VCaP (cell line): ENCODE results near the gene CCDC197.

Source experiments
- H3K27ac ChIP-seq: fragments of 450-650 bp; 2 replicates; pipeline ENCODE4 v1.5.1; 2017
- TF ChIP-seq, protein P1 (sequence below): fragments of 450-650 bp; conservative IDR thresholded peaks from 2 replicates; pipeline ENCODE4 v1.5.1; 2017; ENCODE audit warnings: mild to moderate bottlenecking, moderate library complexity

Gene CCDC197

DNA sequence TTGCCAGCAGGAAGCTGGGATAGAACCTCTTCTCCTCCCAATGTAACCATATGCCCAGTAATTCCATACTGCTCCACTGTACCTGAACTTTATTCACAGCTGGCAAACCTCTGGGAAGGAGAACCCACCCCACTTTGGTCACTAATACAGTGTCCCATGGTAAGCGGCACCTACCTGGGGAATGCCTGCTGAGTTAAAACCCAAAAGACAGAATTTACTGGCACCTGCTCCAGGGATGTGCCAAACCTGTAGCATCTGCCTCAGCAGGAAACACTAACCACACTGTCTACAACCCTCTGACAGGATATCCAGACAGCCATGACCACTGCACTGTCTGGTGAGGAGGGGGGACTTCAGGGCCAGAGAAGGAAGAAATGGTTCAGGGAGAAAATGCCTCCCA, 57.3 kb downstream of the CCDC197 start:
- TF ChIP-seq, protein P1, sequence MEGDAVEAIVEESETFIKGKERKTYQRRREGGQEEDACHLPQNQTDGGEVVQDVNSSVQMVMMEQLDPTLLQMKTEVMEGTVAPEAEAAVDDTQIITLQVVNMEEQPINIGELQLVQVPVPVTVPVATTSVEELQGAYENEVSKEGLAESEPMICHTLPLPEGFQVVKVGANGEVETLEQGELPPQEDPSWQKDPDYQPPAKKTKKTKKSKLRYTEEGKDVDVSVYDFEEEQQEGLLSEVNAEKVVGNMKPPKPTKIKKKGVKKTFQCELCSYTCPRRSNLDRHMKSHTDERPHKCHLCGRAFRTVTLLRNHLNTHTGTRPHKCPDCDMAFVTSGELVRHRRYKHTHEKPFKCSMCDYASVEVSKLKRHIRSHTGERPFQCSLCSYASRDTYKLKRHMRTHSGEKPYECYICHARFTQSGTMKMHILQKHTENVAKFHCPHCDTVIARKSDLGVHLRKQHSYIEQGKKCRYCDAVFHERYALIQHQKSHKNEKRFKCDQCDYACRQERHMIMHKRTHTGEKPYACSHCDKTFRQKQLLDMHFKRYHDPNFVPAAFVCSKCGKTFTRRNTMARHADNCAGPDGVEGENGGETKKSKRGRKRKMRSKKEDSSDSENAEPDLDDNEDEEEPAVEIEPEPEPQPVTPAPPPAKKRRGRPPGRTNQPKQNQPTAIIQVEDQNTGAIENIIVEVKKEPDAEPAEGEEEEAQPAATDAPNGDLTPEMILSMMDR: no peak
- H3K27ac ChIP-seq: peak overlapping the region; percentile 69

DNA sequence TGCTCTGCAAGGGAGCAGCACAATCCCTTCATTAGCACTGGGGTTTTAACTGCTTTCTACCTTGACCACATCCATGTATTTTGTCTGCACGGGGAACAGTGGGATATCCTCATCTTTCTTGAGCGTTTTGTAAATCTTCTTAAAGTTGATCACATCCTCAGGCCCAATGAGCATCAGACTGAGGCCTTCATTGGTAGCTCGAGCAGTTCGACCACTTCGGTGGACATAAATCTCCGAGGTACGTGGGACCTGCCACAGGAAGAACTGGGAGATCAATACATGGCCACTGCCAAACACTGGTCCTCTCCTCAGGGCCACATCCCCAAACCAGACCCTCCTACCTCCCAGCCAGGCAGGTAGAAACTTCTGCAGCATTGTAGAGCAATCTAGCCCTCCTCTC, 57.8 kb downstream of the CCDC197 start:
- TF ChIP-seq, protein P1: no peak
- H3K27ac ChIP-seq: peak overlapping the region; percentile 69

DNA sequence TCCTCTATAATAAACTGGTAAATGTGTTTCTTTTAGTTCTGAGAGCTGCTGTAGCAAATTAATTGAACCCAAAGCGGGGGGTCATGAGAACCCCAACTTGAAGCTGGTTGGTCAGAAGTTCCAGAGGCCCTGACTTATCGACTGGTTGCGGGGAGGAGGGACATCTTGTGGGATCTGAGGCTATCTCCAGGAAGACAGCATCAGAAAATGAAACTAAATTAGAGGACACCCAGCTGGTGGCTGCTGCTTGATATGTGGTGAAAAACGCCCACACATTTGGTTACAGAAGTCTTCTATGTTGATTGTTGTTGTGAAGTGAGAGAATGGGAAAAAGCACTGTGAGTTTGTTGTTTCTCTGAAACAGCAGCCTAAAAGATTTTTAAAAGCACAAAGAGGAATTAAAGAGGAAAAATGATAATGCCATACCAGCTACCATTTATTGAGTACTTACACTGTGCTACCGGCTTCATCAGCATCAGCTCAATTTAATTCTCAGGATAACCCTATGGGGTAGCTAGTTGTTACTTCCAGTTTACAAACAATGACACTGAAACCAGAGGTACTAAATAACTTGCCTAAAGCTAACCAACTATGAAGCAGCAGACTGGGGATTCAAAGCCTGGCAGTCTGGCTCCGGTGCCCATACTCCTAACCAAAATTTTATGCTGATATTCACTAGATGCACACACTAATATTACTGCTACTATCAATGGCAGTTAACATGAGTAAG, 59.6 kb downstream of the CCDC197 start:
- H3K27ac ChIP-seq: no peak overlapping the region
- TF ChIP-seq, protein P1: no peak

DNA sequence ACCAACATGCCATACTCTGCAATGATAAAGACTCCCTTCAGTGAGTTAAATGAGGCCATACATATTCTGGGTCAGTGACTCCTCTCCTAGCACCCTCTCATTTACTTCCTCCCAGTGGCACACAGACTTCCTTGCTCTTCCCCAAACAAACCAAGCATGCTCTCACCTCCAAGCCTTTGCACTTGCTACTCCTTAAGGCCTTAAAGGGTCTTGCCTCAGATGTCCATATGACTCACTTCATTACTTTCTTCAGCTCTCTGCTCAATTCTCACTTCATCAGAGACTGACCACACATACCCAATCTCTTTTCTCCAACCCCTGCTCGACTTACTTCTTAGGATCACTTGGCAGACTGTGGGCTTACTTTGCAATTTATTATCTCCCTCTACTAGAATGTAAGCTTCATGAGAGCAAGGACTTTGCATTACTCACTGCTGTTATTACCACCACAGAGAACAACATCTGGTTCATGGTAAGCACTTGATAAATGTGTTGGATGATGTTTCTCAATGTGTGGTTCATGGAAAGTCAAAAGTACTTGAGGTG, 61.1 kb downstream of the CCDC197 start:
- H3K27ac ChIP-seq: peak overlapping the region; percentile 56
- TF ChIP-seq, protein P1: no peak
